Body of pancreas (tissue), 4 donors: Measurements from ENCODE around the gene ANKS1A.

Experiments
- POLR2A ChIP-seq, 3 donors: fragments of 450-650 bp; IDR thresholded peaks; one replicate each; pipeline ENCODE4 v1.6.1; 2016; ENCODE audit warnings: antibody characterized with exemption in 3 of 3, mild to moderate bottlenecking in 2 of 3
- TF ChIP-seq, protein P1 (sequence below), 7 experiments: fragments of 450-650 bp in 4 of 7; fragments of 200-600 bp in 3 of 7; sonication (generic) in 3 of 7; IDR thresholded peaks; one replicate each; pipeline ENCODE4 v1.5.1; 2016 to 2019; ENCODE audit warnings: antibody characterized with exemption in 7 of 7

DNA sequence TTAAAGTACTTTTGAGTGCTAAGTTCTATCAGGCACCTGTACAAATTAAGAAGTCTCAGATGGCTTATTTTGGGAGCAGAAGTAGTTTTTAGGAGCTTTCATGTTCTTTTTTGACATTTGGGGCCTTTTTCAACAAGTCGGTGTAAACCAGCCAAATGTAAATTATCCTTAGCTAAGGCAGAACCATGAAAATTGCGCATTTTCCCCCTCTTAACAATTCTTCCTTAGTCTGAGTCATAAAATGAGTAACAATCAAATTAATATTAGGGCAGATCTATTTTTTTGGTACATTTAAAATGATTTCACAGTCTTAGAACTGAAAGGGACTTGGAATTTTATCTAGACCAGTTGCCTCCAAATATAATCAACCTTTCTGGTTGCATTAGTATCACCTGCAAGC, 87.2 kb downstream of the ANKS1A start:
- TF ChIP-seq, protein P1, sequence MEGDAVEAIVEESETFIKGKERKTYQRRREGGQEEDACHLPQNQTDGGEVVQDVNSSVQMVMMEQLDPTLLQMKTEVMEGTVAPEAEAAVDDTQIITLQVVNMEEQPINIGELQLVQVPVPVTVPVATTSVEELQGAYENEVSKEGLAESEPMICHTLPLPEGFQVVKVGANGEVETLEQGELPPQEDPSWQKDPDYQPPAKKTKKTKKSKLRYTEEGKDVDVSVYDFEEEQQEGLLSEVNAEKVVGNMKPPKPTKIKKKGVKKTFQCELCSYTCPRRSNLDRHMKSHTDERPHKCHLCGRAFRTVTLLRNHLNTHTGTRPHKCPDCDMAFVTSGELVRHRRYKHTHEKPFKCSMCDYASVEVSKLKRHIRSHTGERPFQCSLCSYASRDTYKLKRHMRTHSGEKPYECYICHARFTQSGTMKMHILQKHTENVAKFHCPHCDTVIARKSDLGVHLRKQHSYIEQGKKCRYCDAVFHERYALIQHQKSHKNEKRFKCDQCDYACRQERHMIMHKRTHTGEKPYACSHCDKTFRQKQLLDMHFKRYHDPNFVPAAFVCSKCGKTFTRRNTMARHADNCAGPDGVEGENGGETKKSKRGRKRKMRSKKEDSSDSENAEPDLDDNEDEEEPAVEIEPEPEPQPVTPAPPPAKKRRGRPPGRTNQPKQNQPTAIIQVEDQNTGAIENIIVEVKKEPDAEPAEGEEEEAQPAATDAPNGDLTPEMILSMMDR (IDR thresholded peaks at IDR 0.05): no peak
- no peak for TF ChIP-seq POLR2A (IDR thresholded peaks at IDR 0.05)
